Nephron (organoid): Measurements from ENCODE around the gene CPZ.

Experiments
- H3K27ac Mint-ChIP-seq, 3 experiments: 2 replicates each; pipeline ENCODE4 v1.8.0; 2020; ENCODE audit warnings: mixed read lengths in 3 of 3, mild to moderate bottlenecking in 2 of 3, moderate library complexity in 1 of 3
- H3K27me3 Mint-ChIP-seq: 2 replicates; pipeline ENCODE4 v1.8.0; 2021; ENCODE audit warnings: low read depth, mild to moderate bottlenecking, moderate library complexity, mixed read lengths
- H3K36me3 Mint-ChIP-seq: 2 replicates; pipeline ENCODE4 v1.8.0; 2020; ENCODE audit warnings: low read depth, mixed read lengths
- H3K4me1 Mint-ChIP-seq: 2 replicates; pipeline ENCODE4 v1.8.0; 2020; ENCODE audit warnings: mixed read lengths
- H3K4me3 Mint-ChIP-seq, 3 experiments: 2 replicates each; pipeline ENCODE4 v1.8.0; 2020; ENCODE audit warnings: mild to moderate bottlenecking in 3 of 3, mixed read lengths in 3 of 3, moderate library complexity in 2 of 3
- H3K9me3 Mint-ChIP-seq: 2 replicates; pipeline ENCODE4 v1.8.0; 2020; ENCODE audit warnings: mixed read lengths
- CTCF ChIP-seq, 3 experiments: fragments of 200-600 bp; sonication (generic); IDR thresholded peaks; one replicate each; pipeline ENCODE4 v1.5.0; 2021; ENCODE audit warnings: antibody characterized with exemption in 3 of 3; ENCODE audit not compliant: unreplicated experiment in 3 of 3

The CPZ gene

GRCh38 chr4:8648296-8648695 lies 55.7 kb downstream of the CPZ start:
- Mint-ChIP-seq H3K36me3 (no peaks in the 10 kb centered on the region), H3K27me3 (peaks cover 43% of the 10 kb centered on the region), H3K4me1 (no peaks in the 10 kb centered on the region), H3K9me3 (no peaks in the 10 kb centered on the region), H3K27ac (no peak overlapping the region), H3K4me3 (no peak overlapping the region)
- no peak for TF ChIP-seq CTCF (IDR thresholded peaks at IDR 0.05; ENCODE audit: unreplicated experiment in 3 of 3)

GRCh38 chr4:8648816-8649630 lies 56.5 kb downstream of the CPZ start:
- peaks cover 43% of the 10 kb centered on the region for H3K27me3 Mint-ChIP-seq
- H3K36me3 Mint-ChIP-seq = no peaks in the 10 kb centered on the region
- H3K4me1 Mint-ChIP-seq = no peaks in the 10 kb centered on the region
- no peak overlapping the region for H3K27ac Mint-ChIP-seq
- no peak overlapping the region for H3K4me3 Mint-ChIP-seq
- no peak for TF ChIP-seq CTCF (IDR thresholded peaks at IDR 0.05; ENCODE audit: unreplicated experiment in 3 of 3)
- no peaks in the 10 kb centered on the region for H3K9me3 Mint-ChIP-seq

GRCh38 chr4:8649631-8650361 lies 57.2 kb downstream of the CPZ start:
- Mint-ChIP-seq H3K4me1 (no peaks in the 10 kb centered on the region), H3K9me3 (peaks cover 4% of the 10 kb centered on the region), H3K27ac (no peak overlapping the region), H3K36me3 (no peaks in the 10 kb centered on the region), H3K27me3 (peaks cover 43% of the 10 kb centered on the region), H3K4me3 (no peak overlapping the region)
- no peak for TF ChIP-seq CTCF (IDR thresholded peaks at IDR 0.05; ENCODE audit: unreplicated experiment in 3 of 3)

GRCh38 chr4:8651661-8652180 lies 59.2 kb downstream of the CPZ start:
- peaks cover 43% of the 10 kb centered on the region for H3K27me3 Mint-ChIP-seq
- H3K4me1 Mint-ChIP-seq = no peaks in the 10 kb centered on the region
- H3K4me3 Mint-ChIP-seq = no peak overlapping the region
- no peaks in the 10 kb centered on the region for H3K36me3 Mint-ChIP-seq
- H3K27ac Mint-ChIP-seq = no peak overlapping the region
- no peak for TF ChIP-seq CTCF (IDR thresholded peaks at IDR 0.05; ENCODE audit: unreplicated experiment in 3 of 3)
- peaks cover 4% of the 10 kb centered on the region for H3K9me3 Mint-ChIP-seq

- no peaks in the 10 kb centered on the region for H3K4me1 Mint-ChIP-seq
- no peaks in the 10 kb centered on the region for H3K36me3 Mint-ChIP-seq
- H3K9me3 Mint-ChIP-seq = peaks cover 4% of the 10 kb centered on the region
- peaks cover 47% of the 10 kb centered on the region for H3K27me3 Mint-ChIP-seq
- H3K4me3 Mint-ChIP-seq = no peak overlapping the region
- H3K27ac Mint-ChIP-seq = no peak overlapping the region
- TF ChIP-seq CTCF (IDR thresholded peaks at IDR 0.05; ENCODE audit: unreplicated experiment in 3 of 3) = no peak
Observed at GRCh38 chr4:8652181-8653078, 59.9 kb downstream of the CPZ start.
